Measurements from ENCODE around the gene CTSL. TPM values are rescaled to one million over a fixed set of nuclear protein-coding genes. Genes with fewer than 3 reads are reported as not detected.

CTSL gene
- total and polyA plus RNA-seq, 2 of the 13 experiments (the other 11 are each of a cell fraction or from before 2014, with no cell fraction given), result 78.1 to 113 TPM

DNA sequence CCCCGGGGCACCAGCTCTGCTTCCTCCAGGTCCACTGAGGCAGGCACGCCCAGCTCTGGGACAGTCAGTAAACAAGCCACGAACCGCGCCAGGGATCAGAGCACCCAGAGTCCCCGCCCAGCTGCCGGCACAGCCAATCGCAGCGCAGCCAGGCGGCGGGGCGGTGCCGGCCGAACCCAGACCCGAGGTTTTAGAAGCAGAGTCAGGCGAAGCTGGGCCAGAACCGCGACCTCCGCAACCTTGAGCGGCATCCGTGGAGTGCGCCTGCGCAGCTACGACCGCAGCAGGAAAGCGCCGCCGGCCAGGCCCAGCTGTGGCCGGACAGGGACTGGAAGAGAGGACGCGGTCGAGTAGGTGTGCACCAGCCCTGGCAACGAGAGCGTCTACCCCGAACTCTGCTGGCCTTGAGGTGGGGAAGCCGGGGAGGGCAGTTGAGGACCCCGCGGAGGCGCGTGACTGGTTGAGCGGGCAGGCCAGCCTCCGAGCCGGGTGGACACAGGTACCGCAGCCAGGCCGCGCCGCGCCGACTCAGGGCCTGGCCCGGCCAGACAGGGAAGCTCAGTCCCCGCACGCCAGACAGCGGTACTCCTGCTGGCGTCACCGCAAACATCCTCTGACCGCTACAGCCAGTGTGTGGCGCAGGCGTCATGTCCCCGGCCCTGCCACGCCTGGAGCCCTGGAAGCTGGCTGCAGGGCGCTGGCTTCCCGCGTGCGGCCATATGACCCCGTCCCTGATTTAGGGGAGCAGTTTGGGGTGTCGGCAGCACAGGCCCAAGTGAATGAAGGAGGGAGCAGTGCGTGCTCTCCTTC lies at the start of gene CTSL (continued):
- TF ChIP-seq, protein P1, sequence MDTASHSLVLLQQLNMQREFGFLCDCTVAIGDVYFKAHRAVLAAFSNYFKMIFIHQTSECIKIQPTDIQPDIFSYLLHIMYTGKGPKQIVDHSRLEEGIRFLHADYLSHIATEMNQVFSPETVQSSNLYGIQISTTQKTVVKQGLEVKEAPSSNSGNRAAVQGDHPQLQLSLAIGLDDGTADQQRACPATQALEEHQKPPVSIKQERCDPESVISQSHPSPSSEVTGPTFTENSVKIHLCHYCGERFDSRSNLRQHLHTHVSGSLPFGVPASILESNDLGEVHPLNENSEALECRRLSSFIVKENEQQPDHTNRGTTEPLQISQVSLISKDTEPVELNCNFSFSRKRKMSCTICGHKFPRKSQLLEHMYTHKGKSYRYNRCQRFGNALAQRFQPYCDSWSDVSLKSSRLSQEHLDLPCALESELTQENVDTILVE (CRISPR knock-in tag; IDR thresholded peaks at IDR 0.05), result no peak; the same call in 1 of the 2 replicates
- no peak for TF ChIP-seq EHMT2 (IDR thresholded peaks at IDR 0.05; ENCODE audit: borderline replicate concordance, low read depth, low read length)
- TF ChIP-seq HBP1 (CRISPR knock-in tag; IDR thresholded peaks at IDR 0.05; ENCODE audit: low read depth), result 0 out of 2 replicates have a peak, but pooled peaks have one; percentile 32
- no peak for TF ChIP-seq MAFK (conservative IDR thresholded peaks at IDR 0.05 in 1 of 2, IDR thresholded peaks at IDR 0.05 in 1 of 2; ENCODE audit: low read length in 2 of 2)
- TF ChIP-seq IRX3 (CRISPR knock-in tag; IDR thresholded peaks at IDR 0.05; ENCODE audit: borderline replicate concordance, low read depth), result 0 out of 2 replicates have a peak, but pooled peaks have one; percentile 19
- TF ChIP-seq, protein P2, sequence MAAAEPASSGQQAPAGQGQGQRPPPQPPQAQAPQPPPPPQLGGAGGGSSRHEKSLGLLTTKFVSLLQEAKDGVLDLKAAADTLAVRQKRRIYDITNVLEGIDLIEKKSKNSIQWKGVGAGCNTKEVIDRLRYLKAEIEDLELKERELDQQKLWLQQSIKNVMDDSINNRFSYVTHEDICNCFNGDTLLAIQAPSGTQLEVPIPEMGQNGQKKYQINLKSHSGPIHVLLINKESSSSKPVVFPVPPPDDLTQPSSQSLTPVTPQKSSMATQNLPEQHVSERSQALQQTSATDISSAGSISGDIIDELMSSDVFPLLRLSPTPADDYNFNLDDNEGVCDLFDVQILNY (CRISPR knock-in tag; conservative IDR thresholded peaks at IDR 0.05), result no peak; the same call in 1 of the 2 replicates
- no peak for TF ChIP-seq HHEX (CRISPR knock-in tag; IDR thresholded peaks at IDR 0.05)
- peak; percentile 92 for TF ChIP-seq BRD4 (CRISPR knock-in tag; IDR thresholded peaks at IDR 0.05)
- no peak for TF ChIP-seq RERE (CRISPR knock-in tag; IDR thresholded peaks at IDR 0.05; ENCODE audit: low read depth)
- TF ChIP-seq ZFAT (CRISPR knock-in tag; conservative IDR thresholded peaks at IDR 0.05), result 0 out of 2 replicates have a peak, but pooled peaks have one; percentile 74
- TF ChIP-seq, protein P3, sequence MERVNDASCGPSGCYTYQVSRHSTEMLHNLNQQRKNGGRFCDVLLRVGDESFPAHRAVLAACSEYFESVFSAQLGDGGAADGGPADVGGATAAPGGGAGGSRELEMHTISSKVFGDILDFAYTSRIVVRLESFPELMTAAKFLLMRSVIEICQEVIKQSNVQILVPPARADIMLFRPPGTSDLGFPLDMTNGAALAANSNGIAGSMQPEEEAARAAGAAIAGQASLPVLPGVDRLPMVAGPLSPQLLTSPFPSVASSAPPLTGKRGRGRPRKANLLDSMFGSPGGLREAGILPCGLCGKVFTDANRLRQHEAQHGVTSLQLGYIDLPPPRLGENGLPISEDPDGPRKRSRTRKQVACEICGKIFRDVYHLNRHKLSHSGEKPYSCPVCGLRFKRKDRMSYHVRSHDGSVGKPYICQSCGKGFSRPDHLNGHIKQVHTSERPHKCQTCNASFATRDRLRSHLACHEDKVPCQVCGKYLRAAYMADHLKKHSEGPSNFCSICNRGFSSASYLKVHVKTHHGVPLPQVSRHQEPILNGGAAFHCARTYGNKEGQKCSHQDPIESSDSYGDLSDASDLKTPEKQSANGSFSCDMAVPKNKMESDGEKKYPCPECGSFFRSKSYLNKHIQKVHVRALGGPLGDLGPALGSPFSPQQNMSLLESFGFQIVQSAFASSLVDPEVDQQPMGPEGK (CRISPR knock-in tag; IDR thresholded peaks at IDR 0.05), result no peak
- peak; percentile 13 for TF ChIP-seq ZNF205 (CRISPR knock-in tag; IDR thresholded peaks at IDR 0.05)
- TF ChIP-seq PLSCR1 (CRISPR knock-in tag; IDR thresholded peaks at IDR 0.05; ENCODE audit: borderline replicate concordance), result no peak
- TF ChIP-seq ZFP90 (CRISPR knock-in tag; IDR thresholded peaks at IDR 0.05; ENCODE audit: borderline replicate concordance), result peak; percentile 83; the same call in 1 of the 2 replicates
- no peak for TF ChIP-seq NFE2 (CRISPR knock-in tag; IDR thresholded peaks at IDR 0.05)
- TF ChIP-seq ZSCAN30 (CRISPR knock-in tag; IDR thresholded peaks at IDR 0.05), result 0 out of 2 replicates have a peak, but pooled peaks have one; percentile 37
